D721Med (cell line): ENCODE results near the gene MSRB2.

Source experiments
- DNase-seq: peaks from one replicate; pipeline ENCODE4 v3.0.0; 2011; ENCODE audit warnings: low spot score; ENCODE audit not compliant: insufficient read length
- FAIRE-seq: peaks from 2 replicates; lab custom pipeline; 2011; peaks lifted over from hg19 to GRCh38; lab: Jason Lieb, UNC
- CTCF ChIP-seq: IDR thresholded peaks from 2 replicates; pipeline ENCODE4 v1.5.1; 2012; ENCODE audit warnings: mild to moderate bottlenecking, control low read depth; ENCODE audit not compliant: insufficient read depth; ENCODE audit errors: missing control alignments

MSRB2 gene

GRCh38 chr10:23053036-23053435, 42.3 kb upstream of the MSRB2 start:
- DNase-seq (no peak), FAIRE-seq (no peak)
- no peak for TF ChIP-seq CTCF

GRCh38 chr10:23055424-23056185, 39.8 kb upstream of the MSRB2 start:
- FAIRE-seq, result no peak
- no peak for TF ChIP-seq CTCF
- no peak for DNase-seq

GRCh38 chr10:23056186-23056579, 39.2 kb upstream of the MSRB2 start:
- no peak for TF ChIP-seq CTCF
- DNase-seq (no peak), FAIRE-seq (no peak)

- FAIRE-seq (no peak), DNase-seq (no peak)
- no peak for TF ChIP-seq CTCF
Observed at GRCh38 chr10:23058366-23058765, 37.0 kb upstream of the MSRB2 start.

- FAIRE-seq (no peak), DNase-seq (no peak)
- TF ChIP-seq CTCF, result no peak
Observed at GRCh38 chr10:23060918-23061317, 34.5 kb upstream of the MSRB2 start.

- no peak for TF ChIP-seq CTCF
- DNase-seq (no peak), FAIRE-seq (no peak)
Observed at GRCh38 chr10:23063045-23063972, 32.1 kb upstream of the MSRB2 start.
